OCI-LY1 (cell line): ENCODE measurements around the gene RPL39L.

Source experiments
- H2AFZ ChIP-seq: fragments of 200-600 bp; sonication (generic), shearing (Covaris generic); 2 replicates; pipeline ENCODE4 v1.6.0; 2014; ENCODE audit warnings: antibody characterized with exemption, mild to moderate bottlenecking, low read length
- H3F3A ChIP-seq: fragments of 200-600 bp; sonication (generic), shearing (Covaris generic); 2 replicates; pipeline ENCODE4 v1.6.0; 2014; ENCODE audit warnings: mild to moderate bottlenecking, antibody characterized with exemption, low read length, moderate library complexity; ENCODE audit not compliant: insufficient read depth
- H3K27ac ChIP-seq: fragments of 200-600 bp; sonication (generic); 2 replicates; pipeline ENCODE4 v1.5.1; 2014; ENCODE audit warnings: low read length, mixed run types, mild to moderate bottlenecking, low read depth; ENCODE audit not compliant: poor library complexity, severe bottlenecking
- H3K27me3 ChIP-seq: fragments of 200-600 bp; sonication (generic); 2 replicates; pipeline ENCODE4 v1.6.0; 2014; ENCODE audit warnings: antibody characterized with exemption, mild to moderate bottlenecking, low read length, moderate library complexity; ENCODE audit not compliant: insufficient read depth
- H3K36me3 ChIP-seq: fragments of 200-600 bp; sonication (generic); 2 replicates; pipeline ENCODE4 v1.6.1; 2014; ENCODE audit warnings: mild to moderate bottlenecking, antibody characterized with exemption, low read length, moderate library complexity, mixed read lengths; ENCODE audit not compliant: insufficient read depth
- H3K4me1 ChIP-seq: fragments of 200-600 bp; sonication (generic); 2 replicates; pipeline ENCODE4 v1.5.1; 2014; ENCODE audit warnings: mild to moderate bottlenecking, low read length, moderate library complexity; ENCODE audit not compliant: insufficient read depth, severe bottlenecking
- H3K4me2 ChIP-seq: fragments of 200-600 bp; sonication (generic), shearing (Covaris generic); 2 replicates; pipeline ENCODE4 v1.6.1; 2014; ENCODE audit warnings: low read length
- H3K4me3 ChIP-seq: fragments of 200-600 bp; sonication (generic); 2 replicates; pipeline ENCODE4 v1.5.1; 2014; ENCODE audit warnings: low read length, low read depth, mild to moderate bottlenecking, mixed read lengths; ENCODE audit not compliant: poor library complexity, severe bottlenecking
- H3K79me2 ChIP-seq: fragments of 200-600 bp; shearing (Covaris generic); 2 replicates; pipeline ENCODE4 v1.6.1; 2016; ENCODE audit warnings: mixed run types, low read length, mixed read lengths; ENCODE audit not compliant: insufficient read depth
- H3K9ac ChIP-seq: fragments of 200-600 bp; sonication (generic), shearing (Covaris generic); 2 replicates; pipeline ENCODE4 v1.6.1; 2014; ENCODE audit warnings: mild to moderate bottlenecking, low read length, mixed read lengths
- H3K9me2 ChIP-seq: fragments of 200-600 bp; sonication (generic), shearing (Covaris generic); 2 replicates; pipeline ENCODE4 v1.6.1; 2014; ENCODE audit warnings: low read depth, mild to moderate bottlenecking, low read length, mixed read lengths
- H3K9me3 ChIP-seq: fragments of 200-600 bp; shearing (Covaris generic); 2 replicates; pipeline ENCODE4 v1.6.1; 2014; ENCODE audit warnings: low read length, mixed read lengths
- H4K20me1 ChIP-seq: fragments of 200-600 bp; sonication (generic), shearing (Covaris generic); 2 replicates; pipeline ENCODE4 v1.6.0; 2016; ENCODE audit warnings: mild to moderate bottlenecking, low read length; ENCODE audit not compliant: insufficient read depth
- CTCF ChIP-seq: fragments of 200-600 bp; sonication (generic), shearing (Covaris generic); IDR thresholded peaks from 2 replicates; pipeline ENCODE4 v1.5.1; 2017; ENCODE audit warnings: mild to moderate bottlenecking, antibody characterized with exemption, low read length, moderate library complexity, mixed read lengths
- EZH2 ChIP-seq: fragments of 200-600 bp; sonication (generic), shearing (Covaris generic); IDR thresholded peaks from 2 replicates; pipeline ENCODE4 v1.8.0; 2017; ENCODE audit warnings: borderline replicate concordance, mixed run types, mild to moderate bottlenecking, antibody characterized with exemption, low read length, moderate library complexity, mixed read lengths

RPL39L gene

GRCh38 chr3:187139126-187139894 is at the start of gene RPL39L:
Gene RPL39L (minus strand): TSS chr3:187139496. CDS start chr3:187121300, 18,196 bp downstream.
- Histone ChIP-seq H3K4me2 (peak within 1 kb of the TSS; percentile 67), H3F3A (no peaks in the 10 kb centered on the region), H3K4me3 (peak within 1 kb of the TSS; percentile 62), H3K9me3 (peaks cover 23% of the 10 kb centered on the region), H3K9me2 (no peaks in the 10 kb centered on the region), H4K20me1 (no peaks in the 10 kb centered on the region), H3K4me1 (peaks cover 19% of the 10 kb centered on the region), H2AFZ (no peak within 1 kb of the TSS), H3K9ac (peak within 1 kb of the TSS; percentile 60), H3K36me3 (peaks cover 32% of the 10 kb centered on the region), H3K79me2 (no peaks in the 10 kb centered on the region), H3K27ac (peak within 1 kb of the TSS; percentile 73), H3K27me3 (no peaks in the 10 kb centered on the region)
- TF ChIP-seq EZH2 = no peak
- peak; percentile 99 for TF ChIP-seq CTCF

- no peak overlapping the region for H3K27ac ChIP-seq
Measured at GRCh38 chr3:187188931-187189330, 49.6 kb upstream of the RPL39L start.

GRCh38 chr3:187186801-187187421 is 47.6 kb upstream of the RPL39L start:
- Histone ChIP-seq H3K9me3 (no peaks in the 10 kb centered on the region), H4K20me1 (no peaks in the 10 kb centered on the region), H3K4me3 (no peak overlapping the region), H3F3A (no peaks in the 10 kb centered on the region), H3K27me3 (peaks cover under 1% of the 10 kb centered on the region), H3K4me1 (peaks cover 36% of the 10 kb centered on the region), H3K4me2 (no peak overlapping the region), H3K27ac (no peak overlapping the region), H3K36me3 (no peaks in the 10 kb centered on the region), H2AFZ (no peak overlapping the region), H3K9me2 (no peaks in the 10 kb centered on the region), H3K79me2 (no peaks in the 10 kb centered on the region), H3K9ac (no peak overlapping the region)
- TF ChIP-seq CTCF = no peak
- TF ChIP-seq EZH2 = no peak

More at GRCh38 chr3:187188931-187189330, 49.6 kb upstream of the RPL39L start:
- Histone ChIP-seq H3K9me2 (no peaks in the 10 kb centered on the region), H3F3A (no peaks in the 10 kb centered on the region), H3K27me3 (peaks cover 9% of the 10 kb centered on the region), H3K9me3 (no peaks in the 10 kb centered on the region), H3K4me1 (peaks cover 17% of the 10 kb centered on the region), H3K4me2 (0 out of 2 replicates have a peak overlapping the region, but pooled peaks have one; percentile 1), H4K20me1 (no peaks in the 10 kb centered on the region), H3K79me2 (no peaks in the 10 kb centered on the region), H2AFZ (no peak overlapping the region), H3K9ac (no peak overlapping the region), H3K36me3 (no peaks in the 10 kb centered on the region), H3K4me3 (no peak overlapping the region)
- TF ChIP-seq CTCF (no peak), EZH2 (no peak)
